Measurements from ENCODE around the gene DMXL1. TPM values are rescaled to one million over a fixed set of nuclear protein-coding genes. Genes with fewer than 3 reads are reported as not detected.
A peak's percentile ranks its signal among the peaks of the same experiment; 100 is the strongest.

DMXL1 gene
- total RNA-seq, 4 donors from 2014 or later, result 78.8 to 181 (median 90.3) TPM

- TF ChIP-seq POLR2A (IDR thresholded peaks at IDR 0.05) (no peak), CTCF (IDR thresholded peaks at IDR 0.05) (no peak)
- H3K4me3 ChIP-seq, result no peak overlapping the region
- no peak overlapping the region for H3K27ac ChIP-seq
- no peaks in the 10 kb centered on the region for H3K9me3 ChIP-seq
- no peak for DNase-seq
- peaks cover 0 to 3% (median 0%) of the 10 kb centered on the region in 4 donors for H3K4me1 ChIP-seq
- H3K36me3 ChIP-seq, result no peaks in the 10 kb centered on the region
- H3K27me3 ChIP-seq, result no peaks in the 10 kb centered on the region
Observed at GRCh38 chr5:119028575-119028974, 42.3 kb upstream of the DMXL1 start.

GRCh38 chr5:119031011-119031886 is 39.6 kb upstream of the DMXL1 start:
- Histone ChIP-seq H3K27me3 (no peaks in the 10 kb centered on the region), H3K4me1 (peaks cover 0 to 3% (median 0%) of the 10 kb centered on the region in 4 donors), H3K4me3 (no peak overlapping the region), H3K27ac (peak overlapping the region in 2 of 4 donors; percentile 42 to 65), H3K9me3 (no peaks in the 10 kb centered on the region), H3K36me3 (no peaks in the 10 kb centered on the region)
- DNase-seq, result no peak
- no peak for TF ChIP-seq CTCF (IDR thresholded peaks at IDR 0.05)
- TF ChIP-seq POLR2A (IDR thresholded peaks at IDR 0.05), result no peak

GRCh38 chr5:119031905-119032304 is 39.0 kb upstream of the DMXL1 start:
- peak overlapping the region in 1 of 4 donors; percentile 65 for H3K27ac ChIP-seq
- no peaks in the 10 kb centered on the region for H3K27me3 ChIP-seq
- peak in 1 of 3 donors; percentile 35 for DNase-seq
- no peaks in the 10 kb centered on the region for H3K9me3 ChIP-seq
- H3K4me3 ChIP-seq, result no peak overlapping the region
- no peak for TF ChIP-seq POLR2A (IDR thresholded peaks at IDR 0.05)
- TF ChIP-seq CTCF (IDR thresholded peaks at IDR 0.05), result no peak
- H3K36me3 ChIP-seq, result no peaks in the 10 kb centered on the region
- H3K4me1 ChIP-seq, result peaks cover 0 to 3% (median 0%) of the 10 kb centered on the region in 4 donors

GRCh38 chr5:119032656-119033055 is 38.2 kb upstream of the DMXL1 start:
- Histone ChIP-seq H3K36me3 (no peaks in the 10 kb centered on the region), H3K27ac (peak overlapping the region in 1 of 4 donors; percentile 65), H3K27me3 (no peaks in the 10 kb centered on the region), H3K4me3 (no peak overlapping the region), H3K4me1 (peaks cover 0 to 3% (median 0%) of the 10 kb centered on the region in 4 donors), H3K9me3 (no peaks in the 10 kb centered on the region)
- no peak for DNase-seq
- no peak for TF ChIP-seq POLR2A (IDR thresholded peaks at IDR 0.05)
- no peak for TF ChIP-seq CTCF (IDR thresholded peaks at IDR 0.05)

GRCh38 chr5:119033135-119033534 is 37.8 kb upstream of the DMXL1 start:
- no peak for TF ChIP-seq CTCF (IDR thresholded peaks at IDR 0.05)
- TF ChIP-seq POLR2A (IDR thresholded peaks at IDR 0.05), result no peak
- H3K36me3 ChIP-seq, result no peaks in the 10 kb centered on the region
- DNase-seq, result no peak
- H3K4me1 ChIP-seq, result peaks cover 0 to 3% (median 0%) of the 10 kb centered on the region in 4 donors
- no peaks in the 10 kb centered on the region for H3K9me3 ChIP-seq
- H3K4me3 ChIP-seq, result no peak overlapping the region
- H3K27ac ChIP-seq, result peak overlapping the region in 1 of 4 donors; percentile 65
- no peaks in the 10 kb centered on the region for H3K27me3 ChIP-seq

Data from Peyer's patch (tissue), 4 donors.